Central memory CD8-positive, alpha-beta T cell (primary cell): Measurements from ENCODE around the gene PNCK.
"Not testable (repeated sequence)": the region's sequence is repeated elsewhere in the genome, so short reads cannot be mapped to it uniquely, and the experiment has no call there.

Experiments used
- ATAC-seq: fragments of 150-1000 bp; cut with Tn5 transposase; replicated peaks from 2 replicates; pipeline ENCODE4 v1.10.0; 2022; ENCODE audit warnings: mild to moderate bottlenecking, moderate FRiP score, moderate number of reproducible peaks; ENCODE audit not compliant: poor library complexity, severe bottlenecking; ENCODE audit errors: extremely low read depth
- DNase-seq, 2 donors: peaks; one replicate each; pipeline ENCODE4 v3.0.0; 2021; ENCODE audit warnings: low spot score in 2 of 2
- H3K27ac Mint-ChIP-seq: one replicate; pipeline ENCODE4 v1.8.0; 2022; ENCODE audit warnings: low read depth, mild to moderate bottlenecking, moderate library complexity, mixed read lengths
- H3K27me3 Mint-ChIP-seq: one replicate; pipeline ENCODE4 v1.8.0; 2022; ENCODE audit warnings: mixed read lengths
- H3K36me3 Mint-ChIP-seq: one replicate; pipeline ENCODE4 v1.8.0; 2022; ENCODE audit warnings: mild to moderate bottlenecking, moderate library complexity, mixed read lengths; ENCODE audit not compliant: insufficient read depth
- H3K4me1 Mint-ChIP-seq: one replicate; pipeline ENCODE4 v1.8.0; 2022; ENCODE audit warnings: mixed read lengths
- H3K4me3 Mint-ChIP-seq: one replicate; pipeline ENCODE4 v1.8.0; 2022; ENCODE audit warnings: mild to moderate bottlenecking, moderate library complexity, mixed read lengths
- H3K9me3 Mint-ChIP-seq: one replicate; pipeline ENCODE4 v1.8.0; 2022; ENCODE audit warnings: mixed read lengths

PNCK gene

DNA sequence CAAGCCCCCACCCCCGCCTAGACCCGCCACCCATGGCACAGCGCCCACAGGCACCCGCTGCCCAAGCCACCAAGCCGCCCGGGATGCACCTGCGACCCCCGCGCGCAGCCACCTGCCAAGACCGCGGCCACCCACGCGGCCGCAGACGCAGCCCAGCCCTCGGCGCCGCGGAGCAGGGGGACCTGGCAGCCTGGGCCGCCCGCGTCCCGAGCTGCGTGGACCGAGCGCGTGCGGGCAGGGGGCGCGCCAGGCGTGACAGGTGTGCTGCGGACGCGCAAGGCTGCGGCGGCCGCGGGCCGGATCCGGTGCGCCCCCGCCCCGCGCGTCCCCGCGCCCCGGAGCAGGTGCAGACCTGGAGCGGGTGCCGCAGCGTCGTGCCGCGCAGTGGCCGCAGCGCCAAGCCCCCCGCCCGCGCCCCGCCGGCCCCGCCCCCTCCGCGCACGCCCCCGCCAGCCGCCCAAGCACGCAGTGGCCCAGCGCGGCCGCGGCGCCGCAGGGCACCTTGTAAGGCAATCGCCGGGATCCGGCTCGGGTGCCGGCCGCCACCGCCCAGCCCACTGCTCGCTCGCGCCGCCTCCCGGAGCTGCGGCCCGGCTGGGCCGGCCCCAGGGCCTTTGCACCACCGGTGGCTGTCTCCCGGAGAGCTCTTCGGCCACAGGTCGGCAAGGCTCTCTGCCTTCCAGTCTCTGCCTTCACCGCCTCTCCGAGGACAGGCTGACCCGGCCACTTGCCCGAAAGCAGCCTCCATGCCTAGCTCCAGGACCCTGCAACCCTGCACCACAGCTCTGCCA is at the start of gene PNCK:
TSS of gene PNCK (minus strand) at position 386 of the 791 bp plus-strand sequence. CDS start 737 bp downstream, outside the sequence.
- Mint-ChIP-seq H3K9me3 (no peaks in the 10 kb centered on the region), H3K36me3 (no peaks in the 10 kb centered on the region), H3K27me3 (peaks cover 26% of the 10 kb centered on the region), H3K4me3 (peak within 1 kb of the TSS; percentile 32), H3K4me1 (peaks cover 5% of the 10 kb centered on the region), H3K27ac (no peak within 1 kb of the TSS)
- no peak for DNase-seq
- ATAC-seq = no peak

DNA sequence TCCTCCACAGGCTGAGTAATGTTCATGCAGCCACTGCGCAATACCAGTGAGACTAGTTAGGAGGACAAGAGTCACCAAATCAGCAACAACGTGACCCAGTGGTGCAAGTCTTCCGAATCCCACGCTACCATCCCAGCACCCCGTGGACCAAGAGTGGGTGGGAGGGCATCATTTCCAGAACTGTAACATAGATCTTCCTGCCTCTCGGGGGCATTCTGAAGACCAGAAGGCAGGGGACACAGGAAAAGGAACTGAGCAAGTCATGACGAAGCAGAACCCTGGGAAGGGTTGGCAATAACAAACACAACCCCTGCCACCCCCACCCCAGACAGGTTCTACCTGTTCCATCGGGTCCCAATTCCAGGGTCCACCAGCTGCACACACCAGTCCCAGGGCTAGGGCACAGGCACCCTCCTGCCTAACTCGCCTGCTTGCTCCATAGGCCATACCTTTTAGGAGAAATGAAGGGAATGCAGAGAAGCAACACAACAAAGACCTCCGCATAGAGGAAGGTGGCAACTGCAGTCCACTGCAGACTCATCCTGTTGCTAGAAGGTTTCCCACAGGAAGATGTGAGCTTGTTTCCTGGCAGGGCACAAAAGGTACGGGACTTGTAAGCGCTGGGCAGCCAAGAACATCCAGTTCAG is 49.2 kb upstream of the PNCK start:
- peaks cover 37% of the 10 kb centered on the region for H3K36me3 Mint-ChIP-seq
- H3K27me3 Mint-ChIP-seq = no peaks in the 10 kb centered on the region
- peaks cover 18% of the 10 kb centered on the region for H3K4me1 Mint-ChIP-seq
- DNase-seq (no peak), ATAC-seq (no peak)
- H3K27ac Mint-ChIP-seq = peak overlapping the region; percentile 51
- H3K4me3 Mint-ChIP-seq = peak overlapping the region; percentile 80
- H3K9me3 Mint-ChIP-seq = no peaks in the 10 kb centered on the region

DNA sequence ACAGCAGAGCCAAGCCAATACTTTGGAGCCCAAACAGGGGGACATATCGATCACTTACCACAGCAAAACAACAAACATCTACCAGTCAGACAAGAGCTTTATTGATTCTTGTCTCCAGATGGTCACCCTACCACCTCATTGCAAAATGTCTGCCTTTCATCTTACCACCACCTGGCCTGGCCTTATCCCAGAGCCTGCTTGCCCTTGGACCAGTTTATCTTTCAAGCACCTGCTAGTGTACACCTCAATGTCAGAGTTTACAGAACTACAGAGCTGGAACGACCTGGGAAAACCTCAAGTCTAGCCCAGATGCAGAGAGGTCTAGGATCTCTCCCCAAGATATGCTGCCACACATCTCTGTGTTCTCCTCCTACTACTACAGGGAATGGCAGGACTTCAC is 46.1 kb upstream of the PNCK start:
- Mint-ChIP-seq H3K36me3 (peaks cover 41% of the 10 kb centered on the region), H3K27me3 (no peaks in the 10 kb centered on the region), H3K4me3 (no peak overlapping the region), H3K9me3 (no peaks in the 10 kb centered on the region), H3K27ac (no peak overlapping the region), H3K4me1 (peaks cover 18% of the 10 kb centered on the region)
- DNase-seq (no peak), ATAC-seq (no peak)

GRCh38 chrX:153719238-153719637 is 45.6 kb upstream of the PNCK start:
- DNase-seq = no peak
- ATAC-seq = no peak
- Mint-ChIP-seq H3K4me3 (no peak overlapping the region), H3K27me3 (no peaks in the 10 kb centered on the region), H3K4me1 (peaks cover 18% of the 10 kb centered on the region), H3K27ac (no peak overlapping the region), H3K36me3 (peaks cover 40% of the 10 kb centered on the region), H3K9me3 (no peaks in the 10 kb centered on the region)

- Mint-ChIP-seq H3K36me3 (peaks cover 46% of the 10 kb centered on the region), H3K27me3 (no peaks in the 10 kb centered on the region)
These were observed 43.8 kb upstream of the PNCK start for GRCh38 chrX:153717445-153717844.

GRCh38 chrX:153714256-153714655 is 40.6 kb upstream of the PNCK start:
- H3K36me3 Mint-ChIP-seq = peaks cover 43% of the 10 kb centered on the region
- no peaks in the 10 kb centered on the region for H3K27me3 Mint-ChIP-seq
- H3K27ac Mint-ChIP-seq = no peak overlapping the region

More at GRCh38 chrX:153717445-153717844, 43.8 kb upstream of the PNCK start:
- peaks cover 17% of the 10 kb centered on the region for H3K4me1 Mint-ChIP-seq
- H3K9me3 Mint-ChIP-seq = no peaks in the 10 kb centered on the region
- ATAC-seq (no peak), DNase-seq (no peak)
- no peak overlapping the region for H3K27ac Mint-ChIP-seq
- no peak overlapping the region for H3K4me3 Mint-ChIP-seq

GRCh38 chrX:153709726-153710674 is 36.4 kb upstream of the PNCK start:
- ATAC-seq (no peak), DNase-seq (no peak)
- no peak overlapping the region for H3K4me3 Mint-ChIP-seq
- no peaks in the 10 kb centered on the region for H3K9me3 Mint-ChIP-seq
- peaks cover 25% of the 10 kb centered on the region for H3K36me3 Mint-ChIP-seq
- peaks cover 12% of the 10 kb centered on the region for H3K4me1 Mint-ChIP-seq
- no peaks in the 10 kb centered on the region for H3K27me3 Mint-ChIP-seq
- no peak overlapping the region for H3K27ac Mint-ChIP-seq

More at GRCh38 chrX:153714256-153714655, 40.6 kb upstream of the PNCK start:
- Mint-ChIP-seq H3K4me1 (peaks cover 9% of the 10 kb centered on the region), H3K4me3 (no peak overlapping the region), H3K9me3 (no peaks in the 10 kb centered on the region)
- DNase-seq (no peak), ATAC-seq (no peak)

GRCh38 chrX:153708415-153708814 is 34.8 kb upstream of the PNCK start:
- peaks cover 9% of the 10 kb centered on the region for H3K4me1 Mint-ChIP-seq
- no peak overlapping the region for H3K27ac Mint-ChIP-seq
- no peak overlapping the region for H3K4me3 Mint-ChIP-seq
- DNase-seq = no peak
- no peaks in the 10 kb centered on the region for H3K27me3 Mint-ChIP-seq
- no peak for ATAC-seq
- no peaks in the 10 kb centered on the region for H3K9me3 Mint-ChIP-seq
- H3K36me3 Mint-ChIP-seq = peaks cover 18% of the 10 kb centered on the region

GRCh38 chrX:153707406-153707805 is 33.8 kb upstream of the PNCK start:
- no peaks in the 10 kb centered on the region for H3K9me3 Mint-ChIP-seq
- DNase-seq (no peak), ATAC-seq (no peak)
- H3K36me3 Mint-ChIP-seq = peaks cover 16% of the 10 kb centered on the region
- H3K4me1 Mint-ChIP-seq = peaks cover 7% of the 10 kb centered on the region
- peak overlapping the region; percentile 70 for H3K27ac Mint-ChIP-seq
- H3K27me3 Mint-ChIP-seq = no peaks in the 10 kb centered on the region
- no peak overlapping the region for H3K4me3 Mint-ChIP-seq

DNA sequence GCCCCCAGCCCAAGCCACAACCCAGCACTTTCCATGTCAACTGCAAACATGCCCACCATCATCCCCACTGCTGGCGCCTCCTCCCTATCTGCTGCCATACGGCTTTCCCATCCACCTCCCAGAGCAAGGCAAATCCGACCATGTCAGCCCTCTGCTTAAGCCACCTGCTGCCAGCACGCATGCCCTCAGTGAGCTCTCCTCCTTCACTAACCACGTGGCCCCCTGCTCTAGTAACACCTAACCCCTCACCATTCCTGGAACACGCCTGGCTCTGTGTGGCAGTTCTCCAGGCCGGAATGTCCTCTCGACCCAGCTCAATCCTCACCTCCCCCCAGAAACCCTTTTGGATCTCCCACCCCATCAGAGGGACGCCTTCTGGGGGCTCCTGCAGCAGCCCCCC is 33.2 kb upstream of the PNCK start:
- Mint-ChIP-seq H3K4me1 (peaks cover 7% of the 10 kb centered on the region), H3K27me3 (no peaks in the 10 kb centered on the region), H3K36me3 (peaks cover 14% of the 10 kb centered on the region), H3K27ac (peak overlapping the region; percentile 70), H3K9me3 (no peaks in the 10 kb centered on the region), H3K4me3 (no peak overlapping the region)
- ATAC-seq = no peak
- DNase-seq = no peak

DNA sequence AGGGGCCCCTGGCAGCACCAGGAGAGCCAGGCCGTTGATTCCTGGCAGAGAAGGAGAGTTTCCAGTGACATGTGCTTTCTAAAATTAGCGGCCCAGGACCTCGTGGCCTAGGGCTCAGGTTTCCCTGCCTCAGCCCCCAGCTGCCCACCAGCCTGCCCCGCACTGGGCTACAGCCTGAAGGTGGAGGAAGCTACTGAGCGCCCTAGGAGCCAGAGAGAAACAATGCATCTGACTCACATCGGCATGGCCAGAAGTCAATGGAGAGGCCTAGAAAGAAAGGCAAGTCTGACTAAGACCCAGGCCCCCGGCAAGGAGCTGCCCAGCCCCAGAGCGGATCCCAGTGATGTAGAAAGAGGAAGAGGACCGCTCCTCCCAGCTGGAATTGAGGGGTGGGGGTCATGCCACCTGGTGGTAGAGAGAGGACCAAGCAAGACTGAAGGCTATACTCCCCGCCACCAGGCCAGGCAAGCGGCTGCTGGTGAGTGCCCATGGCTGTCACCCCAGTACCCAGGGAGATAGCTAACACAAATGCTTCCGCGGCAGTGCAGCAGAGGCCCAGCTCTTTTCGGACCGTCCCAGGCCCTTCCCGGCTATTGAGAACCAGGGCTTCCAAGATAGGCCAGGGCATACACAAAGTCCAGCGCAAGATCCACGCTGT is 31.9 kb upstream of the PNCK start:
- not testable (repeated sequence) for H3K27me3 Mint-ChIP-seq, H3K4me1 Mint-ChIP-seq, H3K9me3 Mint-ChIP-seq, DNase-seq, H3K36me3 Mint-ChIP-seq, H3K4me3 Mint-ChIP-seq, ATAC-seq
- peak overlapping the region; percentile 41 for H3K27ac Mint-ChIP-seq
